Hepatocyte (in vitro differentiated cells): ENCODE data around the gene CUBN. TPM values are rescaled to one million over a fixed set of nuclear protein-coding genes. Genes with fewer than 3 reads are reported as not detected.
A peak's percentile ranks its signal among the peaks of the same experiment; 100 is the strongest.

ENCODE experiments used
- DNase-seq: peaks from one replicate; pipeline ENCODE4 v3.0.0-alpha.2; 2016; ENCODE audit warnings: low spot score
- H2AFZ ChIP-seq: fragments of 200-600 bp; sonication (generic); 2 replicates; pipeline ENCODE4 v1.6.0; 2016; ENCODE audit warnings: antibody characterized with exemption, mild to moderate bottlenecking
- H3K27ac ChIP-seq: fragments of 200-600 bp; sonication (generic); 2 replicates; pipeline ENCODE4 v1.5.1; 2016; ENCODE audit warnings: mild to moderate bottlenecking
- H3K27me3 ChIP-seq: fragments of 200-600 bp; sonication (generic); 2 replicates; pipeline ENCODE4 v1.6.1; 2016
- H3K36me3 ChIP-seq: fragments of 200-600 bp; sonication (generic); replicated peaks from 2 replicates; pipeline ENCODE4 v1.5.1; 2016; ENCODE audit warnings: low read depth; ENCODE audit not compliant: insufficient read depth
- H3K4me1 ChIP-seq: fragments of 200-600 bp; sonication (generic); 2 replicates; pipeline ENCODE4 v1.5.1; 2016; ENCODE audit warnings: mild to moderate bottlenecking, moderate library complexity; ENCODE audit not compliant: insufficient read depth
- H3K4me2 ChIP-seq: fragments of 200-600 bp; sonication (generic); 2 replicates; pipeline ENCODE4 v1.6.0; 2016
- H3K4me3 ChIP-seq: fragments of 200-600 bp; sonication (generic); 2 replicates; pipeline ENCODE4 v1.5.1; 2016; ENCODE audit warnings: mild to moderate bottlenecking
- H3K79me2 ChIP-seq: fragments of 200-600 bp; sonication (generic); 2 replicates; pipeline ENCODE4 v1.6.0; 2017; ENCODE audit warnings: mild to moderate bottlenecking
- H3K9me2 ChIP-seq: fragments of 200-600 bp; sonication (generic); replicated peaks from 2 replicates; pipeline ENCODE4 v1.6.0; 2017; ENCODE audit warnings: mild to moderate bottlenecking; ENCODE audit not compliant: insufficient read depth
- H3K9me3 ChIP-seq: fragments of 200-600 bp; sonication (generic); 2 replicates; pipeline ENCODE4 v1.5.1; 2016; ENCODE audit warnings: low read depth, mild to moderate bottlenecking
- H4K20me1 ChIP-seq: fragments of 200-600 bp; sonication (generic); 2 replicates; pipeline ENCODE4 v1.6.0; 2016; ENCODE audit warnings: mild to moderate bottlenecking; ENCODE audit not compliant: insufficient read depth, poor library complexity, severe bottlenecking
- CTCF ChIP-seq: fragments of 200-600 bp; sonication (generic); IDR thresholded peaks from 2 replicates; pipeline ENCODE4 v1.5.1; 2016; ENCODE audit warnings: antibody characterized with exemption, mild to moderate bottlenecking; ENCODE audit not compliant: poor library complexity
- EZH2 ChIP-seq: fragments of 200-600 bp; sonication (generic); IDR thresholded peaks from 2 replicates; pipeline ENCODE4 v1.6.1; 2016; ENCODE audit warnings: antibody characterized with exemption, mild to moderate bottlenecking, borderline replicate concordance
- EZH2phosphoT487 ChIP-seq: fragments of 200-600 bp; sonication (generic); IDR thresholded peaks from one replicate; pipeline ENCODE4 v1.6.1; 2018; ENCODE audit warnings: antibody characterized with exemption, mild to moderate bottlenecking, low read depth, moderate library complexity; ENCODE audit not compliant: unreplicated experiment, severe bottlenecking
- WGBS: methylation state at CpG from one replicate; pipeline ENCODE4 v1.1.6; 2016; ENCODE audit warnings: low lambda C conversion rate; ENCODE audit errors: missing lambda C conversion rate; 5-methylcytosine and 5-hydroxymethylcytosine counted together
- polyA plus RNA-seq: library from polyadenylated mRNA; unstranded; fragments of >200 nt; fragmentation: Nextera tagmentation; extraction: Ambion mirVana; gene quantifications from 2 replicates; pipeline ENCODE4 v1.2.1, GENCODE V29; 2016
- total RNA-seq: library from RNA; depleted of rRNA; stranded (reverse); fragments of >200 nt; gene quantifications from 2 replicates; pipeline ENCODE4 v1.2.3, GENCODE V29; 2014

Gene CUBN
- total and polyA plus RNA-seq, 2 experiments from 2014 or later = 2.0 to 10.6 TPM

- H3K9me3 ChIP-seq = no peaks in the 10 kb centered on the region
- no peak for TF ChIP-seq CTCF
- TF ChIP-seq EZH2 = no peak
- no peak for TF ChIP-seq EZH2phosphoT487
- H3K27me3 ChIP-seq = no peaks in the 10 kb centered on the region
- H3K4me2 ChIP-seq = peak overlapping the region; percentile 48
- H2AFZ ChIP-seq = peak overlapping the region; percentile 1
- no peaks in the 10 kb centered on the region for H4K20me1 ChIP-seq
- H3K36me3 ChIP-seq = no peaks in the 10 kb centered on the region
- no peaks in the 10 kb centered on the region for H3K9me2 ChIP-seq
- peak; percentile 44 for DNase-seq
- 36% methylated on average over 2 of the region's 2 CpGs for WGBS
- peaks cover 20% of the 10 kb centered on the region for H3K4me1 ChIP-seq
- no peaks in the 10 kb centered on the region for H3K79me2 ChIP-seq
- H3K4me3 ChIP-seq = no peak overlapping the region
- peak overlapping the region; percentile 88 for H3K27ac ChIP-seq
Observed at GRCh38 chr10:17062493-17062892, 67.1 kb downstream of the CUBN start.

- Histone ChIP-seq H2AFZ (no peak overlapping the region), H3K27me3 (no peaks in the 10 kb centered on the region), H3K36me3 (no peaks in the 10 kb centered on the region), H3K4me2 (no peak overlapping the region), H3K4me3 (no peak overlapping the region), H4K20me1 (no peaks in the 10 kb centered on the region), H3K9me3 (no peaks in the 10 kb centered on the region), H3K9me2 (no peaks in the 10 kb centered on the region), H3K4me1 (peaks cover 20% of the 10 kb centered on the region), H3K27ac (peak overlapping the region; percentile 88), H3K79me2 (no peaks in the 10 kb centered on the region)
- WGBS = 94% methylated on average over 7 of the region's 7 CpGs
- no peak for DNase-seq
- TF ChIP-seq EZH2phosphoT487 (no peak), CTCF (no peak), EZH2 (no peak)
Observed at GRCh38 chr10:17062009-17062408, 67.6 kb downstream of the CUBN start.

DNA sequence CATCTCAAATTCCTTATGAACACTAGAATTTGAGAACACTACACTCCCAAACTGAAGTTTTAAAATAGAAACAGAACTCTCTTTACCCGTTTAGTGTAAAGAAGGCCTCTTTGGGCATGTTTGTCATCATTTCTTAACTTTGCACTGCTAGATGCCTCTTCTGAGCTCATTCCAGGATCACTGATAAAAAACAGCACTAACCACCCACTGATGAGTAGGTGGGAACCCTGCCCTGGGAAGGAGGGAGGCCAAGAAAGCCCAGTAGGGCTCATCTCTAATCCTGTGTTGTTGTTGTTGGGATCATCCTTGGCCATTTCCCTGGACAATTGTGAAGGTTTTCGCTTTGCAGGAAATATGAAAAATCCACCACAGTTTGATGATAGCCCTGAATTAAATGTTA, 68.2 kb downstream of the CUBN start:
- DNase-seq = no peak
- H3K27me3 ChIP-seq = no peaks in the 10 kb centered on the region
- no peaks in the 10 kb centered on the region for H4K20me1 ChIP-seq
- no peak for TF ChIP-seq EZH2phosphoT487
- TF ChIP-seq EZH2 = no peak
- no peak for TF ChIP-seq CTCF
- no peak overlapping the region for H3K4me3 ChIP-seq
- no peak overlapping the region for H2AFZ ChIP-seq
- peak overlapping the region; percentile 88 for H3K27ac ChIP-seq
- peaks cover 20% of the 10 kb centered on the region for H3K4me1 ChIP-seq
- no peaks in the 10 kb centered on the region for H3K79me2 ChIP-seq
- no peaks in the 10 kb centered on the region for H3K9me3 ChIP-seq
- WGBS = 77% methylated on average over 2 of the region's 2 CpGs
- H3K4me2 ChIP-seq = no peak overlapping the region
- no peaks in the 10 kb centered on the region for H3K9me2 ChIP-seq
- H3K36me3 ChIP-seq = no peaks in the 10 kb centered on the region

- no peak for TF ChIP-seq EZH2phosphoT487
- no peak for TF ChIP-seq CTCF
- TF ChIP-seq EZH2 = no peak
- Histone ChIP-seq H3K4me1 (peaks cover 20% of the 10 kb centered on the region), H3K9me2 (no peaks in the 10 kb centered on the region), H3K4me2 (no peak overlapping the region), H3K36me3 (no peaks in the 10 kb centered on the region), H3K27ac (no peak overlapping the region), H4K20me1 (no peaks in the 10 kb centered on the region), H3K27me3 (no peaks in the 10 kb centered on the region), H3K4me3 (no peak overlapping the region), H3K9me3 (no peaks in the 10 kb centered on the region), H3K79me2 (no peaks in the 10 kb centered on the region), H2AFZ (no peak overlapping the region)
- DNase-seq = no peak
- 79% methylated on average over 6 of the region's 6 CpGs for WGBS
Observed at GRCh38 chr10:17060289-17060688, 69.3 kb downstream of the CUBN start.
